Progenitor cell of endocrine pancreas (in vitro differentiated cells): ENCODE measurements around the gene CFTR. TPM values are rescaled to one million over a fixed set of nuclear protein-coding genes. Genes with fewer than 3 reads are reported as not detected.

Experiments used
- DNase-seq: peaks from one replicate; pipeline ENCODE4 v3.0.0; 2021; ENCODE audit warnings: low spot score; ENCODE audit not compliant: unreplicated experiment
- H3K27ac Mint-ChIP-seq: 2 replicates; pipeline ENCODE4 v1.8.0; 2021; ENCODE audit warnings: mild to moderate bottlenecking, moderate library complexity, mixed read lengths
- H3K27me3 Mint-ChIP-seq: 2 replicates; pipeline ENCODE4 v1.8.0; 2021; ENCODE audit warnings: mixed read lengths
- H3K36me3 Mint-ChIP-seq: 2 replicates; pipeline ENCODE4 v1.8.0; 2022; ENCODE audit warnings: mixed read lengths; ENCODE audit not compliant: insufficient read depth
- H3K4me1 Mint-ChIP-seq: 2 replicates; pipeline ENCODE4 v1.8.0; 2021; ENCODE audit warnings: low read depth, mixed read lengths
- H3K4me3 Mint-ChIP-seq: 2 replicates; pipeline ENCODE4 v1.8.0; 2021; ENCODE audit warnings: low read depth, mild to moderate bottlenecking, moderate library complexity, mixed read lengths
- H3K9me3 Mint-ChIP-seq: 2 replicates; pipeline ENCODE4 v1.8.0; 2021; ENCODE audit warnings: low read depth, mixed read lengths
- CTCF ChIP-seq: fragments of 200-600 bp; sonication (generic); IDR thresholded peaks from one replicate; pipeline ENCODE4 v1.5.0; 2021; ENCODE audit warnings: antibody characterized with exemption, mild to moderate bottlenecking; ENCODE audit not compliant: unreplicated experiment
- total RNA-seq: library from RNA; stranded (reverse); gene quantifications from 2 replicates; pipeline ENCODE4 v1.2.1, GENCODE V29; 2021

Gene CFTR
- total RNA-seq, 1 donor from 2014 or later = 6.6 TPM

GRCh38 chr7:117548035-117548434 lies 68.2 kb downstream of the CFTR start:
- Mint-ChIP-seq H3K4me1 (no peaks in the 10 kb centered on the region), H3K36me3 (no peaks in the 10 kb centered on the region), H3K9me3 (no peaks in the 10 kb centered on the region), H3K27ac (no peak overlapping the region), H3K27me3 (no peaks in the 10 kb centered on the region), H3K4me3 (no peak overlapping the region)
- DNase-seq = no peak
- no peak for TF ChIP-seq CTCF

- TF ChIP-seq CTCF = no peak
- no peak overlapping the region for H3K4me3 Mint-ChIP-seq
- H3K4me1 Mint-ChIP-seq = no peaks in the 10 kb centered on the region
- no peaks in the 10 kb centered on the region for H3K36me3 Mint-ChIP-seq
- no peak for DNase-seq
- H3K9me3 Mint-ChIP-seq = no peaks in the 10 kb centered on the region
- H3K27ac Mint-ChIP-seq = no peak overlapping the region
- no peaks in the 10 kb centered on the region for H3K27me3 Mint-ChIP-seq
Measured at GRCh38 chr7:117550625-117551024, 70.8 kb downstream of the CFTR start.

- Mint-ChIP-seq H3K4me1 (no peaks in the 10 kb centered on the region), H3K27ac (no peak overlapping the region), H3K36me3 (no peaks in the 10 kb centered on the region), H3K27me3 (no peaks in the 10 kb centered on the region), H3K9me3 (no peaks in the 10 kb centered on the region), H3K4me3 (no peak overlapping the region)
- TF ChIP-seq CTCF = no peak
- no peak for DNase-seq
Measured at GRCh38 chr7:117552660-117553059, 72.8 kb downstream of the CFTR start.

- Mint-ChIP-seq H3K4me1 (no peaks in the 10 kb centered on the region), H3K27ac (no peak overlapping the region), H3K27me3 (no peaks in the 10 kb centered on the region), H3K9me3 (no peaks in the 10 kb centered on the region), H3K4me3 (no peak overlapping the region), H3K36me3 (no peaks in the 10 kb centered on the region)
- no peak for TF ChIP-seq CTCF
- no peak for DNase-seq
Measured at GRCh38 chr7:117555260-117555659, 75.4 kb downstream of the CFTR start.

GRCh38 chr7:117559391-117559790 lies 79.6 kb downstream of the CFTR start:
- H3K4me1 Mint-ChIP-seq = no peaks in the 10 kb centered on the region
- no peaks in the 10 kb centered on the region for H3K9me3 Mint-ChIP-seq
- H3K27ac Mint-ChIP-seq = no peak overlapping the region
- TF ChIP-seq CTCF = no peak
- no peak overlapping the region for H3K4me3 Mint-ChIP-seq
- DNase-seq = no peak
- no peaks in the 10 kb centered on the region for H3K36me3 Mint-ChIP-seq
- H3K27me3 Mint-ChIP-seq = peaks cover 3% of the 10 kb centered on the region
